ENCODE results near the gene SLC23A2.
"Not testable (repeated sequence)": the region's sequence is repeated elsewhere in the genome, so short reads cannot be mapped to it uniquely, and the experiment has no call there.

The SLC23A2 gene

DNA sequence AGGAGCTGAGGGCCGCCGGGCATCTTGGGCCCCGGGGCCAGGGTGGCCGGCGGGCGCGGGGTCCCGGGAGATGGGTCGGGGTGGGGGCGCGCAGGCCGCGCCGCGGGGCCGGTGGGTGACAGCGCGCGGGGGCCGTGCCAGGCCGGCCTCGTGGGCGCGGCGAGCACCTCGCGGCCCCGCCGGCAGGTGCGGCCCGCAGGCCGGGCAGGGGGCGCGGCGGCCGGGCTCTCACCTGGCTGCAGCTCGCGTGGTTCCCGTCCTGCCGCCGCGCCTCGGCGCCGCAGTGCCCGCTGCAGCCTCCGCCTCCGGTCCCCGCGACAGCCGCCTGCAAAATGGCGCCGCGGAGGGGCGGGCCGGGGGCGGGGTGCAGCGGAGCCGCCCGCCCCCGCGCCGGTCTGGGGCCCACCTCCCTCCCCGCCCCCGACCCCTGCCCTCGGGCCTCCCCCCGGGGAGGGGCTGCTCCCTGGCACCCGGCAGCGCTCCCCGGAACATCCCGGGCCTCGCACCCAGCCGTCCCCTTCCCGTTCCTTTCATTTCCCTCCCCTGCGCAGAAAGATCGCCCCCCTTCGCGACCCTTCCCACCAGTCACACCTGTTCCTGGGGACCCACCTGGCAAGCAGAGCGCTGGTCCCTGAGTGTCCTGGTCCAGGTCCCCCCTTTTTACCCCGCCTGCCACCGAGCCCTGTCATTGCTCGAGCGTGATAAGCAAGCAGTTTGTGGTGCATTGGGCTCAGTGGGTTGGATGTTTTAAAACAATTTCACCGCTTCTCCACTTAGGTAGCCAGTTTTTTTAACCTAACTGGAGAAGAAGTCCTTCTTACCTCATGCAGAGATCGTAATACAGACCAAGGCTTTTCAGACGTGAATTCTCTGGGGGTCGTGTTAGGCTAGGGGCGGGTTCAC lies at the start of gene SLC23A2:
TSS of gene SLC23A2 (minus strand) at position 337 of the 903 bp plus-strand sequence. CDS start 68,948 bp downstream, outside the sequence.
- peak; percentile 46 for DNase-seq

DNA sequence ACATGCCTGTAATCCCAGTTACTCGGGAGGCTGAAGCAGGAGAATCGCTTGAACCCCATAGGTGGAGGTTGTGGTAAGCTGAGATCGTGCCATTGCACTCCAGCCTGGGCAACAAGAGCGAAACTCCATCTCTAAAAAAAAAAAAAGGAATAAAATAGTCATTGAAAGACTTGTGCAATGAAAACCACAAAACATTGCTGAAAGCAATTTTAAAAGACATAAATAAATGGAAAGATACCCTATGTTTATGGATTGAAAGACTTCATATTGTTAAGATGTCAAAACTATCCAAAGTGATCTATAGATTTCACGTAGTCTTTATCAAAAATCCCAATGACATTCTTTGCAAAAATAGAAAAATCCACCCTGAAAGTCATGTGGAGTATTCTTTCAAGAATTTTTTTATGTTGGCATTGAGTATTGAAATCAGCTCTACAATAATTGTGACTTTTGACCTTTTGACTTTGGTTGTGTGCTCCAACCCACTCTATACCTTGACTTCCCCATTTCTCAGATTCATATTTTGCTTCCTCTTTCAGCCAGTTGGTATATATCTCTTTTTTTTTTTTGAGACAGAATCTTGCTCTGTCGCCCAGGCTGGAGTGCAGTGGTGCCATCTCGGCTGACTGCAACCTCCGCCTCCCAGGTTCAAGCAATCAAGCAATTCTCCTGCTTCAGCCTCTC lies 45.5 kb upstream of the SLC23A2 start:
- DNase-seq, result no peak

DNA sequence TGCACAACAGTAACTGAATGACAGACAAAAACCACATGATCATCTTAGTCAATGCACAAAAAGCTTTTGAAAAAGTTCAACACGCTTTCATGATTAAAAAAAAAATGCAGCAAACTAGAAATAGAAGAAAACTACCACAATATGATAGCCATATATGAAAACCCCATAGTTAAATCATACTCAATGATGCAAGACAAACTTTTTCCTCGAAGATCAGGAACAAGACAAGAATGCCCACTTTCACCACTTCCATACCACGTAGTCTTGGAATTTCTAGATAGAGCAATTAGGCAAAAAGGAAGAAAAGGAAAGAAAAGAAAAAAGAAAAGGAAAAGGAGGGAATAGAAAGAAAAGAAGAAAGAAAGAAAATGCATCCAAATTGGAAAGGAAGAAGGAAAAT lies 44.6 kb upstream of the SLC23A2 start:
- no peak for DNase-seq

DNA sequence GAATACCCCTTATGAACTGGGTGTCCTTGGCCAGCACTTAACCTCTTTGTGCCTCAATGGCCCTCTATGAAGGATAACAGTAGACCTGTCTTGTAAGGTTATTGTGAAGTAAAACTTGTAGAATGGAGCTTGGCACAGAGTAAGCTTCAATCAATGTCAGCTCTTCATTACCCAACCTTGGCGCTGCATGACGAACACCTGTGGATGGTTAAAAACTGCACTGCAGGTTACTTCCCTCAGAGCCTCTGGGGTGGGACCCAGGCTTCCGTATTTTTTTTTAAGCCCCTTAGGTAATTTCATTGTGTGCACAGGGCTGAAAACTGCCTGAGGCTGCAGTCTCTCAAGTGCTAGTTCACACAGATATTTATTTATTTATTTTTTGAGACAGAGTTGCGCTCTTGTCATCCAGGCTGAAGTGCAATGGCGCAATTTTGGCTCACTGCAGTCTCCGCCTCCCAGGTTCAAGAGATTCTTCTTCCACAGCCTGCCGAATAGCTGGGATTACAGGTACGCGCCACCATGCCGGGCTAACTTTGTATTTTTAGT lies 42.8 kb upstream of the SLC23A2 start:
- no peak for DNase-seq

DNA sequence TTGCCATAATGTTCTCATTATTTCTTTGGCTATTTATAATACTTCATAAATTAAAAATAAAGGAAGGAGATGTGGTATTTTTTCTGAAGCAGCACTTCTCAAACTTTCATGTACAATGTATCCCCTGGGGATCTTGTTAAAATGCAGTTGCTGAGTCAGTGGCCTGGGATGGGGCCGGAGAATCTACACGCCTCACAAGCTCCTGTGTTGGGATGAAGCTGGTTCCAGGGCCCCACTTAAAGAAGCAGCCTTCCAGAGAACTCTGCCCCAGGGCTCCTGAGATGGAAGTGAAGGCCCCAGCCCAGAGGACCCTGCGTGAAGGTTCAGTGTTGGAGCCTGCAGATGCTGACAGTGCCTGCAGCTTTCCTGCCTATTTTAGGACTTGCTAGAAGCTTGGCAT lies 40.1 kb upstream of the SLC23A2 start:
- no peak for DNase-seq

DNA sequence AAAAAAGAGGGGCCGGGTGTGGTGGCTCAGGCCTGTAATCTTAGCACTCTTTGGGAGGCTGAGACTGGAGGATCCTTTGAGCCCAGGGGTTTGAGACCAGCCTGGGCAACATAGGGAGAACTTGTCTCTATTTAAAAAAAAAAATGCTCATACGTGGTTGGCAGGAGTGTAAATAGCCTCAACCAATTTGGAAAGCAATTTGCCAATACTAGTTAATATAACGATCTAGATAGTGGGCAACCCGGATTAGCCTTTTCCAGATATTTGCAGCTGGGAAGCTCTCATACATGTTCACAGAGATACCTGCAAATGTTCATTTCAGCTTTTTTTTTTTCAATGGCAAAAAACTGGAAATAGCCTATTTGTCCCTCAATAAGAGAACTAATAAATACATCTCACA lies 39.0 kb upstream of the SLC23A2 start:
- no peak for DNase-seq

DNA sequence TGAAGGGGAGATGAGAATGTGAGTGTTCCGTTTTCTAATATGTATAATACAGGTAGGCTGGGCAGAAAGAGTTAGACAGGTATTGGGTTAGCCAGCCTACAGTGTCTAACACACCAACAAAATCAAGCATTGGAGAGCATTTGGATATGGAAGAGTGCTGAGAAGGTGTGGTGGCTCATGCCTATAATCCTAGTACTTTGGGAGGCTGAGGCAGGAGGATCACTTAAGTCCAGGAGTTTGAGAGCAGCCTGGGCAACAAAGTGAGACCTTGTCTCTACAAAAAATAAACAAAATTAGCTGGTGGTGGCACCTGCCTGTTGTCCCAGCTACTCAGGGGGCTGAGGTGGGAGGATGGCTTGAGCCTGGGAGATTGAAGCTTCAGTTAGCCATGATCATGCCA lies 38.6 kb upstream of the SLC23A2 start:
- DNase-seq, result no peak

DNA sequence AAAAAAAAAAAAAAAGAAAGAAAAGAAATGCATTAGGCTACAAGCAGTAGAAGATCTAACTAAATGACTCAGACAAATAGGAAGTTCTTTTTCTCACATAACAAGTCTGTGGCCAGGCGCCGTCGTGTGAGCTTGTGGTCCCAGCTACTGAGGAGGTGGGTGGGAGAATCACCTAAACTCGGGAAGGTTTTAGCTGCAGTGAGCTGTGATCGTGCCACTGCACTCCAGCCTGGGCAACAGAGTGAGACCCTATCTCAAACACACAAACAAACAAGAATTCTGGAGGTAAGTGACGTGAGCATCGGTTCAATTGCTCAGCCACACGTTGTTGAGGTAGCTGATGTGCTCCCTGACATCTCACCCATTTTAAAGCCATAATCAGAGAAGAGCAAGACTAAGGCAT lies 37.9 kb upstream of the SLC23A2 start:
- no peak for DNase-seq

DNA sequence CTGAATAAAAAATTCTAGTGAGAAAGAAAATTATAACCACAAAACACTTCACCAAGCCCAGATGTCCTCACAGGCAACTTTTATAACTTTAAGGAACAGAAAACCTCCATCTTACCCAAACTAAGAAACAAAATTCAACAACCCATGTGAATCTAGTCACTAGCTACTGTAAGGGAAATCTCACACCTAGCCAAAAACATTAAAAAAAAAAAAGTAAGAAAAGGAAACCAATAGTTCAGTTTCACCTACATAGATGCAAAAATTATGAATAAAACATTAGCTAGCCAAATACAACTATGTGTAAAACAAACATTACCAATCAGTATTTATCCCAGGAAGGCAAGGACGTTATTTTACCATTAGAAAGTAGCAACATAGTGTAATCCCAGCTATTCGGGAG lies 35.5 kb upstream of the SLC23A2 start:
- DNase-seq, result no peak

DNA sequence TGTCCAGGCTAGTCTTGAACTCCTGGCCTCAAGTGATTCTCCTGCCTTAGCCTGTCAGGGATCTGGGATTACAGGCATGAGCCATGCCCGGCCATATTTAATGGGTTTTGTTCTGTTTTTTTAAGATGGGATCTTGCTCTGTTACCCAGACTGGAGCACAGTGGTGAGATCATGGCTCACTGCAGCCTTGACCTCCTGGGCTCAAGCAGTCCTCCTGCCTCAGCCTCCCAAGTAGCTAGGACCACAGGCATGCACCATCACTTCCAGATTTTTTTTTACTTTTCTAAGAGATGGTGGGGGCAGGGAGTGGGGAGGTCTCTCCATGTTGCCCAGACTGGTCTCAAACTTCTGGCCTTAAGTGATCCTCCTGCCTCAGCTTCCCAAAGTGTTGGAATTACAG lies 34.2 kb upstream of the SLC23A2 start:
- not testable (repeated sequence) for DNase-seq

DNA sequence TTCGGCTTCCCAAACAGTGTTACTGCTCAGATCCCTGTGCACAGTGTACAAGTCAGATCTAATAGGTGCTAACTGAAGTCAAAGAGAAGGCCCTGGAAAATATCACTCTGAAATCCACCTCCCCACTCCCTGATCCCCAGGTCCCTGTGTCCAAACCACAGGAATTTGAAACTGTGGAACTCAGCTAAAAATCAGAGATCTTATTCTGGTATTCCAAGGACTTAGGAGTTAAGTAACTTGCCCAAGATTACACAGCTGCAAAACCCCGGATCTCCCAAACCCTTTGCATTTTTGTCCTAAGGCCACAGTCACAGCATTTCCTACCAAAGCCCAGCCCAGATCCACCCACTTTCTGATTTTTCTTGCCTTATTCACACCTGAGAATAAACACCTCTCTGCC lies 32.3 kb upstream of the SLC23A2 start:
- no peak for DNase-seq

DNA sequence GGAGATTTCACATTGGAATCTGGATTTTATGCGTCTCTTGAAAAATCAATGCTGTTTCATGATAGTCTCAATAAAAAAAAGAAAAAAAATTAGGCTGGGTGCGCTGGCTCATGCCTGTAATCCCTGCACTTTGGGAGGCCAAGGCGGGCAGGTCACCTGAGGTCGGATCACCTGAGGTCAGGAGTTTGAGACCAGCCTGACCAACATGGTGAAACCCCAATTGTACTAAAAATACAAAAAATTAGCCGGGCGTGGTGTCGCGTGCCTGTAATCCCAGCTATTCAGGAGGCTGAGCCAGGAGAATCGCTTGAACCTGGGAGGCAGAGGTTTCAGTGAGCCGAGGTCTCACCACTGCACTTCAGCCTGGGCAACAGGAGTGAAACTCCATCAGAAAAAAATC lies 30.4 kb upstream of the SLC23A2 start:
- DNase-seq, result not testable (repeated sequence)

DNA sequence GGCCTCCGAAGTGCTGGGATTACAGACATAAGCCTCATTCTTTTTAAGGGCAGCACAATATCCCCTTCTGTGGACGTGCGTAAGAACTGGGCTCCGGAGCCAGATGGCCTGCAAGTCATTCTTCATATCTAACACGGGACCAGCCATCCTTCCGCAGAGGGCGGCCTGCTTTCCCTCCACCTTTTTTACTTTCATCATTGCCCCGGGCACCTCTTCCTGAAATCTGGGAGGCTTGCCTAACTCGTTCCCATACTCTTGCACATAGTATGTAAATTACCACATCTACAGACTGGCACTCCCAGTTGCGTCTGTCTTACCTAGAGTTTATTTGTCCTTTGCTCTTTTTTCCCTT lies 29.9 kb upstream of the SLC23A2 start:
- DNase-seq, result no peak

DNA sequence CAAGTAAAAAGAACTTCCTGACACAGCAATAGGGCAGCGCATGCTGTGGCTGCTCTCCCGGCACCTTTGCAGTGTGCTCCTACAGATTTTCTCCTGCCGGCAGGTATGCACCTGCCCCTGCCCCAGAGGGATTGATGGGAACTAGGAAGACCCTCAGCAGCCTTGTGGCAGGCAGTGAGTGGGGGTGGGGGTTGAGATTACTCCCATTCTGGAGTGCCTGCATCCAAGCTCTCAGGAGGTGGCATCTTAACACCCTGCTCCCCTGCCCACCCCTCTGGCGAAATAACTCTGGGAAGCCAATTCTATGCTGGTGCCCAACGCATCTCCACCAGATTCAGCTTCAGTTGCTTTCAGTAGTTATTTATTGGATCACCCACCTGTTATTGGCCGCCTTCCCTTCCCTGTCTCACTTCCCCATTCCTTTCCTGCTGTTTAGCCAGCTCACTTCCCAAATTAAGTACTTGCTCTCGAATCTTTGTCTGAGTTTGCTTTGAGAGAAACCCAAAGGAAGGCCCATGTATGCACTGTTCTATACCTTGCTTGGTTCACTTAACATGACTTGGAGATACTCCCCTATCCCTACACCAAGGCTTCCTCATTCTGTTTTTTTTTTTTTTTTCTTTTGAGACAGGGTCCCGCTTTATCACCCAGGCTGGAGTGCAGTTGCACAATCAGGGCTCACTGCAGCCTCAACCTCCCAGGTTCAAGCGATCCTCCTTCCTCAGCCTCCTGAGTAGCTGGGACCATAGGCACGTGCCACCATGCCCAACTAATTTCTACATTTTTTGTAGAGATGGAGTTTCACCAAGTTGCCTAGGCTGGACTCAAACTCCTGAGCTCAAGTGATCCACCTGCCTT lies 29.3 kb upstream of the SLC23A2 start:
- DNase-seq, result no peak

DNA sequence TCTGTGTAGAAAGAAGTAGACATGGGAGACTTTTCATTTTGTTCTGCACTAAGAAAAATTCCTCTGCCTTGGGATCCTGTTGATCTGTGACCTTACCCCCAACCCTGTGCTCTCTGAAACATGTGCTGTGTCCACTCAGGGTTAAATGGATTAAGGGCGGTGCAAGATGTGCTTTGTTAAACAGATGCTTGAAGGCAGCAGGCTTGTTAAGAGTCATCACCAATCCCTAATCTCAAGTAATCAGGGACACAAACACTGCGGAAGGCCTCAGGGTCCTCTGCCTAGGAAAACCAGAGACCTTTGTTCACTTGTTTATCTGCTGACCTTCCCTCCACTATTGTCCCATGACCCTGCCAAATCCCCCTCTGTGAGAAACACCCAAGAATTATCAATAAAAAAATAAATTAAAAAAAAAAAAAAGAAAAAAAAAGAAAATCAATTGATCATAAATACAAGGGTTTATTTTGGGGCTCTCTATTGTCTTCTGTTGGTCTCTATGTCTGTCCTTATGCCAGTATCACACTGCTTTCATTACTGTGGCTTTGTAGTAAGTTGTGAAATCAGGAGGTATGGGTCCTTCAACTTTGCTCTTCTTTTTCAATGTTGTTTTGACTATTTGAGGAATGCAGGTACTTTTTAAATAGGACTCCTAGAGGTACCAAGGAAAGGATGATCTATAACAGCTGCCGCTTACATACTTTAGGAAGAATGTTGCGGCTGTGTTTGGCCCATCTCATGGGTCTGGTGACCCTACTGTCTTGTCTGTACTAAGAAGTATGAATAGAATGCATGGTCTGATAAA lies 27.1 kb upstream of the SLC23A2 start:
- DNase-seq, result not testable (repeated sequence)

DNA sequence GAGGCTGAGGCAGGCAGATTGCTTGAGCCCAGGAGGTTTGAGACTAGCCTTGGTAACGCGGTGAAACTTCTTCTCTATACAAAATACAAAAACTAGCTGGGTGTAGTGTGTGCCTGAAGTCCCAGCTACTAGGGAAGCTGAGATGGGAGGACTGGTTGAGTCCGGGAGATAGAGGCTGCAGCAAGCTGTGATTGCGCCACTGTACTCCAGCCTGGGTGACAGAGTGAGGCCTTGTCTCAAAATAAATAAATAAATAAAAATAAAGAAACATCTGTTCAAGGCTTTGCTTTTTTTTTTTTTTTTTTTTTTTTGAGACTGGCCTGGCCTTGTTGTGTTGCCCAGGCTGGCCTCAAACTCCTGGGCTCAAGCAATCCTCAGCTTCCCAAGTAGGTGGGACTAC lies 23.7 kb upstream of the SLC23A2 start:
- no peak for DNase-seq

DNA sequence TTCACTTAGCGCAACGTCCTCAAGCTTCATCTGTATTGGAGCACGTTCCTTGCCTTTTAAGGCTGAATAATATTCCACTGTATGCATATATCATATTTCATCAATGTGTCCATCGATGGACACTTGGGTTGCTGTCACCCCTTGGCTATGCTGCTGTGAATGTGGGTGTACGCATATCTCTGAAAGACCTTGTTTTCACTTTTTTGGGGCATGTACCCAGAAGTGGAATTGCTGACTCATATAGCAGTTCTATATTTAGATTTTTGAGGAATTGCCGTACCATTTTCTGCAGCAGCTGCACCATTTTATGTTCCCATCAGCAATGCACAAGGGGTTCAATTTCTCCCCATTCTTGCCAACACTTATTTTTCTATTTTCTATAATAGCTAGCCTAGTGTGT lies 22.8 kb upstream of the SLC23A2 start:
- DNase-seq, result no peak

DNA sequence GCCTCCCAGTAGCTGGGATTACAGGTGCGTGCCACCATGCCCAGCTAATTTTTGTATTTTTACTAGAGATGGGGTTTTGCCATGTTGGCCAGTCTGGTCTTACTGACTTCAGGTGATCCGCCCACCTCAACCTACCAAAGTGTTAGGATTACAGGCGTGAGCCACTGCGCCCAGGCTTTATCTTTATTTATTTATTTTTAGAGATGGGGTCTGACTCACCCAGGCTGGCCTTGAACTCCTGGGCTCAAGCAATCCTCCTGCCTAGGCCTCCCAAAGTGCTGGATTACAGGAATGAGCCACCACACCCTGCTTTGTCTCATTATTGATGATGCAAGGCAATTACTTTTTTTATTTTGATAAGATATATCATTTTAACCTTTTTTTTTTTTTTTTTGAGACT lies 21.9 kb upstream of the SLC23A2 start:
- DNase-seq, result not testable (repeated sequence)

DNA sequence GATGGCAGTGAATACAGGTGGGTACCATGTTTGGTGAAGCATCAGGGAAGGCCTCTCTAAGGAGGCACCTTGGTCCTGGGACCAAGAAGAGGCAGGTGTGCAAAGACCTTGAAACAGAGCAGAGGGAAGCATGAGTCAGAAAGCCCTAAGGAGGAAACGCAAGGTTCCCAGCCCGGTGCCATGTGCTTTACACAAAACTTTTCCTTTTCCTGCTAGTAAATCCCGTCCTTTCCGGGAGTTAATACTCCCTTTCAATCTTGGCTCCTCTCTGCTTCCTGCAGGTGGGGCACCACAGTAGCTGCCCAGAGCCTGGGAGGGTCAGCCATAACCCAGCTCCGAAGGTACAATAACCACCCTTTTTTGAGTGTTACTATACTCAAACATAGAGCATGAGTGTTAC lies 19.4 kb upstream of the SLC23A2 start:
- DNase-seq, result no peak

DNA sequence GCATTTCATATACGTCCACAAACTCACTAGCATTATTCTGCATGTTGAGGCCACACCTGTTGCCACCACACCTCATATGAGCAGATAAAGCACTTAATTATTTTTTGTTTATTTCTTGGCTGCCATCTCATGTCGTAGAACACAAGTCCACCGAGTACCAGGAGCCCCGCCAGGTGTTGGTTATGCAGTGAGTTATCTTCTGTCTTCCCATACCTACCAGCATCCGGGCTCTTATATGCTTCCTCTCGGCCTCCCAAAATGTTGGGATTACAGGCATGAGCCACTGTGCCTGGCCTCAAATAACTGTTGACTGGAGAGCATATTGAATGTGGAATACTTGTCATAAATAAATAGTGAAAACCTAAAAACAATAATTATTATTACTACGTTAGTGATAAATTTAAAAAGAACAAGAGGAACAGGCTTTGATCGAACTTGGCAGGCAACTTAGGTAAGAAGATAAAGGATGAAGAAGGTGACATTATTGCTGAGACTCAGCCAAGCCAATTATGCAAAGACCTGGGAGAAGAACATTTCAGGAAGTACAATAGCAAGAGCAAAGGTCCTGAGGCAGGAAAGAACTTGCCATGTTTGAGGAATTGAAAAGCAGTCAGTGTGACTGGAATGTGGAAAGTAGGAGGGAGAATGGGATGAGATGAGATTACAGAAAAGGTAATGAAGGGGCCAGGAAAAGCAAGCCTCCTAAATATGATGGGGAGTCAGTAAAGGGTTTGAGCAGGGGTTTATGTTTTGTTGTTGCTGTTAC lies 12.6 kb upstream of the SLC23A2 start:
- no peak for DNase-seq

DNA sequence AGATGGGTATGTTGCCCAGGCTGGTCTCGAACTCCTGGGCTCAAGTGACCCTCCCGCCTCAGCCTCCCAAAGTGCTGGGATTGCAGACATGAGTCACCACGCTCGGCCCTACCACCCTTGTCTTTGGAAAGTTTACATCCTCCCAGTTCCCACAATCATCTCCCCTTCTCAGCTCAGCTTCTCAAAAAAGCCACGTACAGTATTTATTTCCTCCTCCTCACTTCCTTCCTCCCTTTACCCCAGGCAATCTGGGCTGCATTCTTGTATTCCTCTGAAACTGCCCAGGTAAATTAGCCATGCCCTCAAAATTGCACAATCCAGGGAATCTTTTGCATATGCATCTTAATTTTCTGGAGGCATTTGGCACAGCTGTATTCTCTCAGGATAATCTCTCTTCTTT lies 7.4 kb upstream of the SLC23A2 start:
- no peak for DNase-seq

DNA sequence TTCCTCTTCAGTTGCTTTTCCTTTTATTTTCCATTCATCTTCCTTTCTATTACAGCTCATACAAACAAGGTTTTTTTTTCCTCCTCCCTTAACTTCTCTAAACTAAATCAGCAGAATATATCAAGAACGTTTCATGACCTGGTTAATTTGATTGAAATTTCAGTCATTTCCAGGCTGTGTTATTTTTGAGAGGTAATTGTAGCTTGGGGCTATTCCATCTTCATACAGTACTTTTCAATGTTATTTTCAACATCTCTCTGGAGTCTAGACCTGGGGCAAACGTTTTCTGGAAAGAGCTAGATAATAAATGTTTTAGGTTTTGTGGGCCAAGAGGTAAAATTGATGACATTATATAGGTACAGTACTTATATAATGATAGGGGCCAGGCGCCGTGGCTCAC lies 4.0 kb upstream of the SLC23A2 start:
- DNase-seq, result no peak
